ENCODE data around the gene SYNGR4.

DNA sequence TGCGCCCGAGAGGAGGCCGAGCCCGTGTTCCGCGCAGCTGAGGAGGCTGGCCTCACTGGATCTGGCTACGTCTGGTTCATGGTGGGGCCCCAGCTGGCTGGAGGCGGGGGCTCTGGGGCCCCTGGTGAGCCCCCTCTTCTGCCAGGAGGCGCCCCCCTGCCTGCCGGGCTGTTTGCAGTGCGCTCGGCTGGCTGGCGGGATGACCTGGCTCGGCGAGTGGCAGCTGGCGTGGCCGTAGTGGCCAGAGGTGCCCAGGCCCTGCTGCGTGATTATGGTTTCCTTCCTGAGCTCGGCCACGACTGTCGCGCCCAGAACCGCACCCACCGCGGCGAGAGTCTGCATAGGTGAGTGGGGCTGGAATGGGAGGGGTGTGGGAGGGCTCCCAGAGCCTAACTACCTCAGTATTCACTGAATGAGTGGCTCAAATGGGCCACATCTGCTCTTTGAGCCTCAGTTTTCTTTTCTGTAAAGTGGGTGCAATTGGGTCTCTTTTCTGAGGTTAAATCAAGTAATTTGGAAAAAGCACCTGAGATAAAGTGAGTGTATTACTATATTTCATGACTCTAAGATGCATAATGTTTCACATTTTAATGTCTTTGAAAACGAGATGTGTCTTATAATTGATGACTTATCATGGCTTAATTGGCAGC lies 41.0 kb downstream of the SYNGR4 start:
- TF ChIP-seq FOXK1 (CRISPR knock-in tag; IDR thresholded peaks at IDR 0.05) = no peak
- no peak for TF ChIP-seq ZNF263 (CRISPR knock-in tag; IDR thresholded peaks at IDR 0.05; ENCODE audit: low read depth)
- no peak for TF ChIP-seq FOXP1 (CRISPR knock-in tag; IDR thresholded peaks at IDR 0.05; ENCODE audit: borderline replicate concordance)
- TF ChIP-seq NFE2L1 (CRISPR knock-in tag; IDR thresholded peaks at IDR 0.05) = no peak
- no peak for TF ChIP-seq JUN (CRISPR knock-in tag; IDR thresholded peaks at IDR 0.05)

All from WTC11 (cell line).